ENCODE data around the gene DENND1A.

DNA sequence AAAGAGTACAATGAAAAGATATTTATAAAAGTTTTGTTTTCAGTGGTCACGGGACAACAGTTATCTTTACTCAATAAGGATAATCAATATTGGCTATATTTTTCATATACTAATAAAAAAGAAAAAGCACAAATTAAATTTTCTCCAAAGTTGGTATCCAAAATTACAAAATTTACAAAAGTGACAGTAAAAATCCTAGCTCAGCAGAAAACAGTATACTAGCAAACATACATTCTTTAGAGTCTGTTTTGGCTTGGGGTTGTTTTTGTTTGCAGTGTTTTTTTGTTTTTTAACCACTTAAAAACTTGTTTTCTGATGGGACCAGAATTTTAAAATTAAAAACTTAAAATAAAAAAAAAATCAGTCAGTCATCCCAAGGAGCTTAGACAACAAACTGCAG, 183.2 kb downstream of the DENND1A start:
- TF ChIP-seq NFE2L2 (conservative IDR thresholded peaks at IDR 0.05; ENCODE audit: low read length) (no peak), RNF2 (IDR thresholded peaks at IDR 0.05; ENCODE audit: borderline replicate concordance, low read depth) (no peak), FOSL2 (IDR thresholded peaks at IDR 0.05) (no peak), FOSL2 (CRISPR knock-in tag; IDR thresholded peaks at IDR 0.05) (no peak), RCOR1 (IDR thresholded peaks at IDR 0.05; ENCODE audit: low read depth, low read length) (no peak)
- TF ChIP-seq, protein P1, sequence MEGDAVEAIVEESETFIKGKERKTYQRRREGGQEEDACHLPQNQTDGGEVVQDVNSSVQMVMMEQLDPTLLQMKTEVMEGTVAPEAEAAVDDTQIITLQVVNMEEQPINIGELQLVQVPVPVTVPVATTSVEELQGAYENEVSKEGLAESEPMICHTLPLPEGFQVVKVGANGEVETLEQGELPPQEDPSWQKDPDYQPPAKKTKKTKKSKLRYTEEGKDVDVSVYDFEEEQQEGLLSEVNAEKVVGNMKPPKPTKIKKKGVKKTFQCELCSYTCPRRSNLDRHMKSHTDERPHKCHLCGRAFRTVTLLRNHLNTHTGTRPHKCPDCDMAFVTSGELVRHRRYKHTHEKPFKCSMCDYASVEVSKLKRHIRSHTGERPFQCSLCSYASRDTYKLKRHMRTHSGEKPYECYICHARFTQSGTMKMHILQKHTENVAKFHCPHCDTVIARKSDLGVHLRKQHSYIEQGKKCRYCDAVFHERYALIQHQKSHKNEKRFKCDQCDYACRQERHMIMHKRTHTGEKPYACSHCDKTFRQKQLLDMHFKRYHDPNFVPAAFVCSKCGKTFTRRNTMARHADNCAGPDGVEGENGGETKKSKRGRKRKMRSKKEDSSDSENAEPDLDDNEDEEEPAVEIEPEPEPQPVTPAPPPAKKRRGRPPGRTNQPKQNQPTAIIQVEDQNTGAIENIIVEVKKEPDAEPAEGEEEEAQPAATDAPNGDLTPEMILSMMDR (IDR thresholded peaks at IDR 0.05), result no peak
- TF ChIP-seq, protein P2, sequence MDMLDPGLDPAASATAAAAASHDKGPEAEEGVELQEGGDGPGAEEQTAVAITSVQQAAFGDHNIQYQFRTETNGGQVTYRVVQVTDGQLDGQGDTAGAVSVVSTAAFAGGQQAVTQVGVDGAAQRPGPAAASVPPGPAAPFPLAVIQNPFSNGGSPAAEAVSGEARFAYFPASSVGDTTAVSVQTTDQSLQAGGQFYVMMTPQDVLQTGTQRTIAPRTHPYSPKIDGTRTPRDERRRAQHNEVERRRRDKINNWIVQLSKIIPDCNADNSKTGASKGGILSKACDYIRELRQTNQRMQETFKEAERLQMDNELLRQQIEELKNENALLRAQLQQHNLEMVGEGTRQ (IDR thresholded peaks at IDR 0.05), result no peak
